H1 (cell line): Measurements from ENCODE around the gene LMTK3. TPM values are rescaled to one million over a fixed set of nuclear protein-coding genes. Genes with fewer than 3 reads are reported as not detected.

Source experiments
- CTCF ChIA-PET: fragments of 300-600 bp; sonication (Branson Sonifier 250); formaldehyde crosslinking; loops from one replicate; lab custom pipeline; 2021; ENCODE audit not compliant: partially characterized antibody; lab: Charles Lee
- POLR2A ChIA-PET: fragments of 300-600 bp; sonication (Branson Sonifier 250); formaldehyde crosslinking; loops from one replicate; lab custom pipeline; 2021; ENCODE audit warnings: inconsistent platforms; ENCODE audit not compliant: partially characterized antibody; lab: Charles Lee
- DNase-seq, 2 experiments: peaks; one replicate each; pipeline versions ENCODE4 v3.0.0 to v3.0.0-alpha.2; 2010 to 2022; ENCODE audit warnings: low spot score in 2 of 2, low read depth in 1 of 2, mixed read lengths in 1 of 2
- FAIRE-seq: peaks from 2 replicates; lab custom pipeline; 2011; peaks lifted over from hg19 to GRCh38; lab: Jason Lieb, UNC
- H2AFZ ChIP-seq: 2 replicates; pipeline ENCODE4 v1.8.1; 2012; ENCODE audit warnings: low read length, inconsistent platforms
- H2AK5ac ChIP-seq: 2 replicates; pipeline ENCODE4 v1.6.1; 2013; ENCODE audit warnings: low read depth, low read length
- H2BK120ac ChIP-seq: replicated peaks from 2 replicates; pipeline ENCODE3; 2013; ENCODE audit warnings: low read depth, low read length, inconsistent platforms
- H2BK12ac ChIP-seq: 2 replicates; pipeline ENCODE4 v1.6.1; 2013; ENCODE audit warnings: low read depth, low read length
- H2BK15ac ChIP-seq: 2 replicates; pipeline ENCODE4 v1.6.1; 2013; ENCODE audit warnings: low read length
- H2BK20ac ChIP-seq: 2 replicates; pipeline ENCODE4 v1.6.1; 2013; ENCODE audit warnings: low read length
- H2BK5ac ChIP-seq: 2 replicates; pipeline ENCODE4 v1.6.1; 2013; ENCODE audit warnings: low read depth, low read length
- H3K14ac ChIP-seq: 2 replicates; pipeline ENCODE4 v1.6.1; 2013; ENCODE audit warnings: inconsistent platforms; ENCODE audit not compliant: insufficient read length
- H3K18ac ChIP-seq: 2 replicates; pipeline ENCODE4 v1.6.1; 2013; ENCODE audit warnings: low read length; ENCODE audit errors: extremely low read depth
- H3K23ac ChIP-seq: 2 replicates; pipeline ENCODE4 v1.6.1; 2013; ENCODE audit warnings: inconsistent platforms; ENCODE audit not compliant: insufficient read length
- H3K23me2 ChIP-seq: 2 replicates; pipeline ENCODE4 v1.6.1; 2013; ENCODE audit warnings: low read depth, low read length
- H3K27ac ChIP-seq: 2 replicates; pipeline ENCODE4 v1.6.1; 2011; ENCODE audit warnings: low read depth, low read length, inconsistent platforms
- H3K27me3 ChIP-seq, 4 experiments: replicated peaks in 1 of 4; 1 replicate in 1 of 4; 2 replicates in 3 of 4; pipeline versions ENCODE4 v1.6.1 to v1.8.1; 2011 to 2013; ENCODE audit warnings: low read length in 3 of 4, mild to moderate bottlenecking in 3 of 4, inconsistent platforms in 2 of 4, mixed read lengths in 2 of 4, moderate library complexity in 1 of 4; ENCODE audit not compliant: control insufficient read depth in 3 of 4, insufficient read depth in 3 of 4; ENCODE audit errors: extremely low read depth in 1 of 4
- H3K36me3 ChIP-seq, 4 experiments: 2 replicates each; pipeline versions ENCODE4 v1.6.1 to v1.8.1; 2011 to 2013; ENCODE audit warnings: mild to moderate bottlenecking in 4 of 4, low read length in 3 of 4, moderate library complexity in 2 of 4, control low read depth in 1 of 4, inconsistent platforms in 1 of 4; ENCODE audit not compliant: insufficient read depth in 4 of 4, control insufficient read depth in 2 of 4
- H3K4ac ChIP-seq: replicated peaks from 2 replicates; pipeline ENCODE3; 2013; ENCODE audit warnings: low read length, low read depth, mixed read lengths, inconsistent platforms; ENCODE audit not compliant: insufficient read length
- H3K4me1 ChIP-seq, 4 experiments: replicated peaks in 1 of 4; 1 replicate in 1 of 4; 2 replicates in 3 of 4; pipeline versions ENCODE4 v1.6.1 to v1.8.1; 2011 to 2013; ENCODE audit warnings: low read length in 3 of 4, inconsistent platforms in 2 of 4, mixed read lengths in 1 of 4; ENCODE audit not compliant: insufficient read depth in 4 of 4, control insufficient read depth in 3 of 4
- H3K4me2 ChIP-seq, 2 experiments: 2 replicates each; pipeline versions ENCODE4 v1.6.1 to v1.8.1; 2011 to 2013; ENCODE audit warnings: low read depth in 2 of 2, low read length in 2 of 2, control low read depth in 1 of 2, inconsistent platforms in 1 of 2, mild to moderate bottlenecking in 1 of 2; ENCODE audit not compliant: insufficient read depth in 1 of 2
- H3K4me3 ChIP-seq, 4 experiments: fragments of 200-600, 300-600 bp in 1 of 4; sonication (generic), shearing (Covaris generic), sonication (Bioruptor Twin) in 1 of 4; 2 replicates each; pipeline versions ENCODE4 v1.5.1 to v1.8.1; 2011 to 2016; ENCODE audit warnings: low read length in 4 of 4, low read depth in 3 of 4, control low read depth in 2 of 4, inconsistent platforms in 2 of 4, mild to moderate bottlenecking in 2 of 4, mixed read lengths in 1 of 4, moderate library complexity in 1 of 4; ENCODE audit not compliant: insufficient read depth in 2 of 4; ENCODE audit errors: extremely low read depth in 1 of 4
- H3K56ac ChIP-seq: replicated peaks from 2 replicates; pipeline ENCODE3; 2013; ENCODE audit warnings: low read depth, mild to moderate bottlenecking, mixed read lengths, low read length, inconsistent platforms; ENCODE audit not compliant: insufficient read length
- H3K79me1 ChIP-seq: 2 replicates; pipeline ENCODE4 v1.6.1; 2013; ENCODE audit warnings: low read depth, low read length, control low read depth
- H3K79me2 ChIP-seq, 2 experiments: 2 replicates each; pipeline versions ENCODE4 v1.6.1 to v1.8.1; 2012 to 2013; ENCODE audit warnings: low read length in 2 of 2, mild to moderate bottlenecking in 2 of 2, inconsistent platforms in 1 of 2; ENCODE audit not compliant: insufficient read depth in 2 of 2, control insufficient read depth in 1 of 2
- H3K9ac ChIP-seq, 4 experiments: replicated peaks in 1 of 4; 1 replicate in 1 of 4; 2 replicates in 3 of 4; pipeline versions ENCODE4 v1.6.1 to v1.8.1; 2011 to 2013; ENCODE audit warnings: low read depth in 3 of 4, low read length in 3 of 4, control low read depth in 2 of 4, mild to moderate bottlenecking in 2 of 4, moderate library complexity in 2 of 4, inconsistent platforms in 1 of 4; ENCODE audit errors: extremely low read depth in 1 of 4
- H3K9me3 ChIP-seq, 2 experiments: 2 replicates each; pipeline versions ENCODE4 v1.6.1 to v1.8.1; 2012 to 2013; ENCODE audit warnings: mild to moderate bottlenecking in 2 of 2, moderate library complexity in 2 of 2, control low read depth in 1 of 2, inconsistent platforms in 1 of 2, low read depth in 1 of 2, low read length in 1 of 2, mixed read lengths in 1 of 2; ENCODE audit not compliant: insufficient read depth in 2 of 2
- H4K20me1 ChIP-seq, 2 experiments: replicated peaks in 1 of 2; 2 replicates each; pipeline versions ENCODE3 to v1.8.1; 2011 to 2013; ENCODE audit warnings: inconsistent platforms in 2 of 2, low read length in 2 of 2, mild to moderate bottlenecking in 1 of 2; ENCODE audit not compliant: insufficient read depth in 2 of 2, control insufficient read depth in 1 of 2
- H4K5ac ChIP-seq: 2 replicates; pipeline ENCODE4 v1.6.1; 2013; ENCODE audit warnings: low read length, low read depth, mixed read lengths, inconsistent platforms; ENCODE audit not compliant: insufficient read length
- H4K8ac ChIP-seq: 2 replicates; pipeline ENCODE4 v1.8.0; 2013; ENCODE audit warnings: mild to moderate bottlenecking, moderate library complexity, low read length, inconsistent platforms; ENCODE audit not compliant: insufficient read depth; ENCODE audit errors: extremely low read depth
- H4K91ac ChIP-seq: replicated peaks from 2 replicates; pipeline ENCODE3; 2013; ENCODE audit warnings: low read length, mixed read lengths, inconsistent platforms; ENCODE audit not compliant: insufficient read length
- ATF2 ChIP-seq: IDR thresholded peaks from 2 replicates; pipeline ENCODE4 v1.6.1; 2012; ENCODE audit warnings: low read length, inconsistent platforms
- CEBPB ChIP-seq: IDR thresholded peaks from 2 replicates; pipeline ENCODE4 v1.6.1; 2012; ENCODE audit warnings: low read depth, low read length
- CTBP2 ChIP-seq: IDR thresholded peaks from 2 replicates; pipeline ENCODE4 v1.7.0; 2011; ENCODE audit warnings: borderline replicate concordance, mild to moderate bottlenecking, moderate library complexity, mixed read lengths, low read length; ENCODE audit not compliant: insufficient read depth, insufficient read length
- EGR1 ChIP-seq: IDR thresholded peaks from 2 replicates; pipeline ENCODE4 v1.6.1; 2011; ENCODE audit warnings: low read depth, low read length, borderline replicate concordance
- PHF8 ChIP-seq: fragments of 200-600 bp; sonication (generic); conservative IDR thresholded peaks from 2 replicates; pipeline ENCODE4 v1.7.1; 2012; ENCODE audit warnings: low read depth, mild to moderate bottlenecking, inconsistent platforms, low read length, moderate library complexity
- RNF2 ChIP-seq: fragments of 200-900, 300-1000 bp; sonication (generic); IDR thresholded peaks from 2 replicates; pipeline ENCODE4 v1.7.1; 2016; ENCODE audit warnings: borderline replicate concordance, low read depth, mild to moderate bottlenecking, antibody characterized with exemption, low read length; ENCODE audit not compliant: poor library complexity, severe bottlenecking; ENCODE audit errors: missing control alignments
- SIX5 ChIP-seq: IDR thresholded peaks from 2 replicates; pipeline ENCODE4 v1.6.1; 2011; ENCODE audit warnings: mild to moderate bottlenecking, low read depth, low read length
- SRF ChIP-seq: IDR thresholded peaks from 2 replicates; pipeline ENCODE4 v1.6.1; 2011; ENCODE audit warnings: mild to moderate bottlenecking, low read depth, low read length, moderate library complexity
- TAF7 ChIP-seq: optimal IDR thresholded peaks from 2 replicates; pipeline ENCODE3; 2011; ENCODE audit warnings: low read depth, mild to moderate bottlenecking, inconsistent platforms, low read length, moderate library complexity, borderline replicate concordance
- YY1 ChIP-seq: IDR thresholded peaks from 2 replicates; pipeline ENCODE4 v1.6.1; 2011; ENCODE audit warnings: low read depth, mild to moderate bottlenecking, low read length
- WGBS, 2 experiments: shearing (Covaris generic) in 1 of 2; methylation state at CpG; one replicate each; pipeline versions ENCODE4 v1.1.6 to v1.1.7; 2013 to 2015; ENCODE audit warnings: low lambda C conversion rate in 2 of 2, mixed read lengths in 2 of 2, inconsistent platforms in 1 of 2, low coverage in 1 of 2, missing lambda C conversion rate in 1 of 2; ENCODE audit not compliant: insufficient replicate concordance in 2 of 2, insufficient coverage in 1 of 2, insufficient read length in 1 of 2; ENCODE audit errors: extremely low coverage in 1 of 2, missing lambda C conversion rate in 1 of 2; 5-methylcytosine and 5-hydroxymethylcytosine counted together
- polyA plus RNA-seq, 7 experiments: library from polyadenylated mRNA; depleted of rRNA in 3 of 7; stranded (reverse) in 5 of 7; unstranded in 2 of 7; fragments of >200 nt in 5 of 7; fragments of 200-250 nt in 2 of 7; gene quantifications; 1 replicate in 5 of 7; 2 replicates in 1 of 7; 4 replicates in 1 of 7; pipeline versions ENCODE4 v1.2.1 to v1.2.3, GENCODE V29; 2011 to 2013; ENCODE audit warnings: missing spikeins in 2 of 7, mixed read lengths in 2 of 7
- total RNA-seq: library from RNA; stranded (reverse); fragmentation: NEBNext Ultra II Directional; extraction: Animal tissue kit (Norgen Biotek cat#: 25700); gene quantifications from 2 replicates; pipeline ENCODE4 v1.2.1, GENCODE V29; 2021
- TF ChIP-seq, protein P1 (sequence below): IDR thresholded peaks from 2 replicates; pipeline ENCODE4 v1.6.1; 2012; ENCODE audit warnings: inconsistent platforms

The LMTK3 gene
- total and polyA plus RNA-seq, 2 of the 8 experiments (the other 6 are each of a cell fraction or from before 2014, with no cell fraction given), result 2.7 to 12.4 TPM

DNA sequence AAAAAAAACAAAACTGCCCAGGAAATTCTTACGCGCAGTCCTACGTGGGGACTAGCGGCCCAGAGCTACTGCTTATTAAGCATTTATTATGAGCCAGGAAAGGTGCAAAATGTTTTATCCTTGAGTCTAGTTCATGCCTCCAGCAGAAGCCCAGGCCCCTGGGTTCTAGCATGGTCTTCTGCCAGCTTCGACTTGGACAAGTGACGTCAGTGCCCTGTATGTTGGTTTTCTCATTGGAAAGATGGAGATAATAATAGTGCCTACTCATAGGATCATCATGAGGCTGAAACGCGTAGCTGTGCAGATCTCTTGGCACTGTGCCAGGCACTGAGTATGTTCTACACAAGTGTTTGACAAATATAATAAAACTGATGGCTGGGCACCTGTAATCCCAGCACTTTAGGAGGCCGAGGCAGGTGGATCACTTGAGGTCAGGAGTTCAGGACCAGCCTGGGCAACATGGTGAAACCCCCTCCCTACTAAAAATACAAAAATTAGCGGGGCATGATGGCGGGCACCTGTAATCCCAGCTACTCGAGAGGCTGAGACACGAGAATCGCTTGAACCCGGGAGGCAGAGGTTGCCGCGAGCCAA, 28.0 kb upstream of the LMTK3 start:
- Histone ChIP-seq H3K23ac (no peak overlapping the region), H3K79me1 (no peaks in the 10 kb centered on the region), H2AFZ (no peak overlapping the region), H3K14ac (no peak overlapping the region), H3K4ac (no peak overlapping the region), H3K4me3 (no peak overlapping the region), H3K56ac (no peak overlapping the region), H3K27ac (no peak overlapping the region), H2BK120ac (no peak overlapping the region), H4K8ac (no peak overlapping the region), H3K27me3 (no peaks in the 10 kb centered on the region), H3K36me3 (no peaks in the 10 kb centered on the region), H2BK20ac (no peak overlapping the region), H3K23me2 (no peaks in the 10 kb centered on the region), H4K20me1 (no peaks in the 10 kb centered on the region), H2AK5ac (no peak overlapping the region), H3K4me2 (no peak overlapping the region), H4K91ac (no peak overlapping the region), H3K18ac (no peak overlapping the region), H3K9ac (no peak overlapping the region), H3K9me3 (no peaks in the 10 kb centered on the region), H2BK5ac (no peak overlapping the region; the same call in 1 of the 2 replicates), H2BK15ac (no peak overlapping the region), H2BK12ac (no peak overlapping the region), H3K4me1 (peaks cover 0 to 8% (median 5%) of the 10 kb centered on the region in 4 experiments; a peak in 6 of 7 replicates), H3K79me2 (no peaks in the 10 kb centered on the region), H4K5ac (no peak overlapping the region)
- FAIRE-seq (no peak), DNase-seq (no peak)
- ChIA-PET CTCF (interaction anchor here (1.1 to 1.7 kb wide), 6 partner anchors 15 to 45 kb away, joined by 3 to 10 read pairs (median 4); no protein-coding TSS in a partner anchor), POLR2A (interaction anchor here (0.9 to 1.7 kb wide), 3 partner anchors 12 to 77 kb away, joined by 3 to 4 read pairs (median 3); partner anchors contain the start of gene SULT2B1)
- WGBS, 2 experiments, result 90% methylated on average over 17 of the region's 17 CpGs; no CpG with 5 or more reads in 1 of the 2 experiments
- TF ChIP-seq YY1, result no peak
- no peak for TF ChIP-seq RNF2
- TF ChIP-seq CTBP2, result no peak
- no peak for TF ChIP-seq PHF8
- no peak for TF ChIP-seq SRF
- no peak for TF ChIP-seq SIX5
- TF ChIP-seq, protein P1, sequence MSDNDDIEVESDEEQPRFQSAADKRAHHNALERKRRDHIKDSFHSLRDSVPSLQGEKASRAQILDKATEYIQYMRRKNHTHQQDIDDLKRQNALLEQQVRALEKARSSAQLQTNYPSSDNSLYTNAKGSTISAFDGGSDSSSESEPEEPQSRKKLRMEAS, result no peak
- no peak for TF ChIP-seq TAF7
- no peak for TF ChIP-seq EGR1
- no peak for TF ChIP-seq ATF2
- no peak for TF ChIP-seq CEBPB
